K562 (cell line): Measurements from ENCODE around the gene POU2F1. TPM values are rescaled to one million over a fixed set of nuclear protein-coding genes. Genes with fewer than 3 reads are reported as not detected.

Source experiments
- ILF3 ChIP-seq: fragments of 450-650 bp; IDR thresholded peaks from 2 replicates; pipeline ENCODE4 v1.6.1; 2018; ENCODE audit warnings: antibody characterized with exemption, mild to moderate bottlenecking, moderate library complexity, borderline replicate concordance
- KHSRP ChIP-seq: fragments of 450-650 bp; IDR thresholded peaks from 2 replicates; pipeline ENCODE4 v1.6.1; 2017
- MLLT1 ChIP-seq, 2 experiments: fragments of 450-650 bp; IDR thresholded peaks; 2 replicates each; pipeline ENCODE4 v1.6.1; 2016
- NCOA6 ChIP-seq: fragments of 450-650 bp; IDR thresholded peaks from 2 replicates; pipeline ENCODE4 v1.6.1; 2017; ENCODE audit warnings: mild to moderate bottlenecking
- NR2F6 ChIP-seq: fragments of 450-650 bp; formaldehyde crosslinking; IDR thresholded peaks from 2 replicates; pipeline ENCODE4 v1.4.0; 2020; ENCODE audit warnings: mild to moderate bottlenecking
- RNF2 ChIP-seq: sonication (generic); IDR thresholded peaks from 2 replicates; pipeline ENCODE4 v1.6.1; 2016
- SFPQ ChIP-seq: fragments of 200-400 bp; formaldehyde crosslinking; IDR thresholded peaks from 2 replicates; pipeline ENCODE4 v1.6.1; 2017; ENCODE audit warnings: mild to moderate bottlenecking, low read depth, low read length, moderate library complexity
- TAF9B ChIP-seq: fragments of 450-650 bp; IDR thresholded peaks from 2 replicates; pipeline ENCODE4 v1.6.1; 2018; ENCODE audit warnings: mild to moderate bottlenecking; ENCODE audit not compliant: partially characterized antibody
- TCF3 ChIP-seq: sonication (generic); formaldehyde crosslinking; IDR thresholded peaks from 2 replicates; pipeline ENCODE4 v1.4.0; 2020; ENCODE audit warnings: mild to moderate bottlenecking, missing genetic modification reagents
- THRB ChIP-seq: fragments of 450-650 bp; formaldehyde crosslinking; conservative IDR thresholded peaks from 2 replicates; pipeline ENCODE4 v1.4.0; 2022; ENCODE audit warnings: mild to moderate bottlenecking, missing genetic modification characterization
- XRCC3 ChIP-seq: fragments of 450-650 bp; IDR thresholded peaks from 2 replicates; pipeline ENCODE4 v1.6.1; 2017; ENCODE audit warnings: mild to moderate bottlenecking, moderate library complexity
- polyA plus RNA-seq, 8 experiments: library from polyadenylated mRNA; depleted of rRNA in 4 of 8; stranded (reverse) in 5 of 8; unstranded in 3 of 8; fragments of >200 nt; fragmentation: Nextera tagmentation in 2 of 8; fragmentation: Illumina TruSeq in 1 of 8; extraction: Ambion mirVana in 2 of 8; extraction: Trizol in 1 of 8; gene quantifications; 2 replicates each; pipeline versions ENCODE4 v1.2.1 to v1.2.3, GENCODE V29; 2011 to 2014; ENCODE audit warnings: inconsistent platforms in 1 of 8, missing spikeins in 1 of 8
- total RNA-seq, 7 experiments: library from RNA; depleted of rRNA in 6 of 7; stranded (reverse); fragments of >200 nt in 6 of 7; fragmentation: Illumina TruSeq in 2 of 7; extraction: Trizol in 2 of 7; gene quantifications; 2 replicates each; pipeline versions ENCODE4 v1.2.1 to v1.2.3, GENCODE V29; 2011 to 2021; ENCODE audit warnings: low replicate concordance in 1 of 7

POU2F1 gene
- total and polyA plus RNA-seq, 9 of the 15 experiments (the other 6 are each of a cell fraction or from before 2014, with no cell fraction given), result 2.6 to 22.3 (median 8.8) TPM

GRCh38 chr1:167430849-167431242, 210.2 kb downstream of the POU2F1 start (continued):
- no peak for TF ChIP-seq TCF3 (CRISPR knock-in tag)
- no peak for TF ChIP-seq KHSRP
- no peak for TF ChIP-seq ILF3
- no peak for TF ChIP-seq NR2F6 (CRISPR knock-in tag)
- no peak for TF ChIP-seq XRCC3
- TF ChIP-seq MLLT1 (IDR thresholded peaks at IDR 0.05), result no peak
- TF ChIP-seq THRB, result no peak
- no peak for TF ChIP-seq SFPQ
- no peak for TF ChIP-seq NCOA6
- TF ChIP-seq TAF9B, result no peak
- TF ChIP-seq RNF2, result no peak
